Measurements from ENCODE around the gene NAPG.
A peak's percentile ranks its signal among the peaks of the same experiment; 100 is the strongest.

The NAPG gene

DNA sequence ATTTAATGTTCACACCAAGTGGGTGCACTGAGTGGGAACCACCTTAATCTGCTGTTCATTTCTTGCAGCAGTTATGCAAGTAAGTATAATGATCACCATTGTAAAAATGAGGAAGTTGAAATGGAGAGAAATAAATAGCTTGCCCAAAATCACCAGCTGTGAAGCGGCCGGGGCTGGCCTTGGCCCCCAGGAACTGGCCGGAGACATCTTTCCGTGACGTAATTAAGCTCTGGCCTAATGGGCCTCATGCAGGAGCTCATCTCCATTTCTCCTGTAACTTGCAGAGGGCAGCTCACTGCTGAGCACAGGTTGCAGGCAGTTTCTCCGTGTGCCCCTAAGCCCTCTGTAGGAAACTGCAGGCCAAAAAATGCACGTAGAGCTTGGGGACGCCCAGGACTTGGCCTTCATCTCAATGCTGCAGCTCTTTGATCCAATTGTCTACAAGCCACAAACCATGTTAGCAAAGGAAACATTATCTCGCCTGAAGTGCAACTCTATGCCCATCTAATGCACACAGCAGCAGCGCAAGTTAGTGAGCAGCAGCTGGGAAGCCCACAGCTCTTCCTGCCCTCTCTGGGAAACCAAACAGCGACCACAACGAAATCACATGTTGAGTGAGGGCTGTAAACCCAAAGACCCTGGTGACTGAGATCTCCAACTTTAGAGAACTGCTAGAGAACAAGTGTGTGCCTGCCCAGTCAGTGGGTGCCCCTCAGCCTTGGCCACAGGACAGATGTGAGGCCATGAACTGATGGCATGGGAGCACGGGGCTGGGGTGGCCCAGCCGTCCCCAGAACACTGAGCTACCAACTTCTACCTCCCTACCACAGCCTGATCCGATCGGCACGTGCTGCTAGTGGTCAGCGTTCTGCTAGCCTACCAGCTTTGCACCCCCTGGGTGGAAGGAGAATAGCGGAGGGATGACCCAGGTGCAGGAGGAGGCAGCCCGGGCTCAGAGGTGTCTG lies 42.6 kb upstream of the NAPG start:
- TF ChIP-seq ZFX (IDR thresholded peaks at IDR 0.05; ENCODE audit: borderline replicate concordance) = no peak
- TF ChIP-seq, protein P1, sequence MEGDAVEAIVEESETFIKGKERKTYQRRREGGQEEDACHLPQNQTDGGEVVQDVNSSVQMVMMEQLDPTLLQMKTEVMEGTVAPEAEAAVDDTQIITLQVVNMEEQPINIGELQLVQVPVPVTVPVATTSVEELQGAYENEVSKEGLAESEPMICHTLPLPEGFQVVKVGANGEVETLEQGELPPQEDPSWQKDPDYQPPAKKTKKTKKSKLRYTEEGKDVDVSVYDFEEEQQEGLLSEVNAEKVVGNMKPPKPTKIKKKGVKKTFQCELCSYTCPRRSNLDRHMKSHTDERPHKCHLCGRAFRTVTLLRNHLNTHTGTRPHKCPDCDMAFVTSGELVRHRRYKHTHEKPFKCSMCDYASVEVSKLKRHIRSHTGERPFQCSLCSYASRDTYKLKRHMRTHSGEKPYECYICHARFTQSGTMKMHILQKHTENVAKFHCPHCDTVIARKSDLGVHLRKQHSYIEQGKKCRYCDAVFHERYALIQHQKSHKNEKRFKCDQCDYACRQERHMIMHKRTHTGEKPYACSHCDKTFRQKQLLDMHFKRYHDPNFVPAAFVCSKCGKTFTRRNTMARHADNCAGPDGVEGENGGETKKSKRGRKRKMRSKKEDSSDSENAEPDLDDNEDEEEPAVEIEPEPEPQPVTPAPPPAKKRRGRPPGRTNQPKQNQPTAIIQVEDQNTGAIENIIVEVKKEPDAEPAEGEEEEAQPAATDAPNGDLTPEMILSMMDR (IDR thresholded peaks at IDR 0.05) = no peak
- no peak overlapping the region for H3K27ac ChIP-seq

DNA sequence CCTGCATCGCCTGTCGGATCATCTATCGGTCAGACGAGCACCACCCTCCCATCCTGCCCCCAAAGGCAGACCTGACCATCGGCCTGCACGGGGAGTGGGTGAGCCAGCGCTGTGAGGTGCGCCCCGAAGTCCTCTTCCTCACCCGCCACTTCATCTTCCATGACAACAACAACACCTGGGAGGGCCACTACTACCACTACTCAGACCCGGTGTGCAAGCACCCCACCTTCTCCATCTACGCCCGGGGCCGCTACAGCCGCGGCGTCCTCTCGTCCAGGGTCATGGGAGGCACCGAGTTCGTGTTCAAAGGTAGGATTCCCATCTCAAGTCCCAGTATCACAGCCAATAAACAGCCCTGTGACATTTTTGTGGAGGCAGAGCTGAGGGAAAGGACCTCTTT lies 40.4 kb upstream of the NAPG start:
- no peak overlapping the region for H3K27ac ChIP-seq
- no peak for TF ChIP-seq ZFX (IDR thresholded peaks at IDR 0.05; ENCODE audit: borderline replicate concordance)
- TF ChIP-seq, protein P1 (IDR thresholded peaks at IDR 0.05) = no peak

DNA sequence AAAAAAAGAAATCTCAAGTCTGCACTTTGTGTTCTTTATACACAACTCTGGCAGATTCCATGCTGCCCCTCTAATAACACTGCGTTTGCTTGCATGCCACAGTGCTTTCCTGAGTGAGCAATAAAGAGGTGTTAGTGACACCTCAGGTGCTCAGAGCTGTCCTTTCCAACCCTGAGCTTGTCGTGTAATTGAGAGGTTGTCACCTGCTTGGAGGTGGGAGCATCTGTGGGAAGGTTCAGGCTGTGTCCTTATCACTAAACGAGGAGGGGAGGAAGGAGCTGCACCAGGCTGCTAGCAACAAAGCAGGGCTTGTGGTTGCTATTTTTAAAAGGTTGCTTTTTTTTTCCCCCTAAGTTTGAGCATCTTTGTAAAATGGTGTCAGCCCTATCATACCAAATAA lies 39.5 kb upstream of the NAPG start:
- TF ChIP-seq, protein P1 (IDR thresholded peaks at IDR 0.05) = no peak
- no peak for TF ChIP-seq ZFX (IDR thresholded peaks at IDR 0.05; ENCODE audit: borderline replicate concordance)
- H3K27ac ChIP-seq = no peak overlapping the region

DNA sequence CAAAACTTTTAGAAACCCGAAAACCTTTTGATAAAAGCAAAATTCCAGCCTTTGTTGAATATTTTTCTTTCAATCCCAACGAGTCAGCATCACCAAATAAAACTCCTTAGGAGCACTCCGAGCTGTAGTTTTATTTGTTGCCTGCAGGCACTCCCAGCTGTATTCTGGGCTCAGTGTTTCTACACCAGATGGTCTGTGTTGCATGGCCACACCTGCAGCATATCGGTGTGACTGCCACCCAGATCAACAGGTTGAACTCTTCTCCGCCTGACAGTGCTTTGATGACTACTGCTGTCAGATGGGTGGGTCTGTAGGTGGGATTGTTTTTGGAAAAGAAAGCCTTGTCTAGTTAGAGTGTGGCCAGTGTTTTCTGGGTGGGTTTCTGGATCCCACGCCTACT lies 38.7 kb upstream of the NAPG start:
- no peak overlapping the region for H3K27ac ChIP-seq
- TF ChIP-seq, protein P1 (IDR thresholded peaks at IDR 0.05) = no peak
- no peak for TF ChIP-seq ZFX (IDR thresholded peaks at IDR 0.05; ENCODE audit: borderline replicate concordance)

DNA sequence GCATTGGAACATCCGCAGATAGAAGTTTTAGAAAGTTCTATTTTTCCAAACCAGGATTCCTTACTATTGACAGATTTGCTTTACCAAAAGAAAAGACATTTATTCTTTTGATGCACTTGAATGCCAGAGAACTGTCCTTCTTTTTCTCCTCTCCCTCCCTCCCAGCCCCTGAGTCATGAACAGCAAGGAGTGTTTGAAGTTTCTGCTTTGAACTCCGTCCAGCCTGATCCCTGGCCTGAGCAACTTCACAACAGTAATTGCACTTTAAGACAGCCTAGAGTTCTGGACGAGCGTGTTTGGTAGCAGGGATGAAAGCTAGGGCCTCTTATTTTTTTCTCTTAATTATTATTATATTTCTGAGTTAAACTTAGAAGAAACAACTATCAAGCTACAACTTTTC lies 37.8 kb upstream of the NAPG start:
- H3K27ac ChIP-seq = no peak overlapping the region

DNA sequence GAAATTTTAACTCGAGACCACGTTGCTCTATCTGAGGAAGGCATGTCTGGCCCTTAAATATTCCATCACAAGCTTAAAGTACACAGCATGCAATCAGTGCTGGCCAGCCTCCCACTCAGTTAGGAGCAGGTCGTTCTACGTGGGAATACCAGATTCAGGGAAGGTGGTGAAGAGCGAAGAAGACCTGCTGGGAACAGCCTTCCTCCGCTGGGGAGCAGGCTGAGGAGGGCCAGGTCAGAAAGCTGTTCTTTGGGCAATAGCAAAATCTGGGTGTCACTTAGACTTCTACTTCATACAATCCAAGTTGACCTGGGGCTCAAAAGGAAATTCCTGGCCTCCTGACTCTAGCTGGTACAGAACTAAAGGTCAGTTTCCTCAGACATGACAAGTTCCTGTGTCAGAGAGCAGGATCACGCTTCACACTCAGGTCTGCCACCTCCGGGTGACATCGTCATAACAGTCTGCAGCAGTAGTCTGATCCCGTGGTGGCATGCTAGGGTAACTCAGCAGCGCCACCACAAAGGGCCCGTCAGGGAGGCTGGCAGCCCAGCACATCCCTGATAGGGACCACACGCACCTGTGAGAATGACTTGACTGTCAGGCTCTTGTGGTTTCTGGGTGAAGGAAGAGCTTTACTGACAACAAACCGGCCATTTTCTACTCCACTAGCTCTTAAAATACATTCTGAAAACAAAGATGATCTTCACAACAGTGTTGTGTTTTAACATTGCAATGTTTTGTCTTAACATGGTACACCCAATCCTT lies 35.2 kb upstream of the NAPG start:
- TF ChIP-seq ZFX (IDR thresholded peaks at IDR 0.05; ENCODE audit: borderline replicate concordance) = no peak
- TF ChIP-seq, protein P1 (IDR thresholded peaks at IDR 0.05) = peak; percentile 78
- H3K27ac ChIP-seq = no peak overlapping the region

More for the DNA sequence above, 37.8 kb upstream of the NAPG start:
- TF ChIP-seq ZFX (IDR thresholded peaks at IDR 0.05; ENCODE audit: borderline replicate concordance) = no peak
- TF ChIP-seq, protein P1 (IDR thresholded peaks at IDR 0.05) = no peak
